SK-N-MC (cell line): ENCODE measurements around the gene DHX16.

ENCODE experiments used
- EZH2 ChIP-seq: fragments of 200-600 bp; sonication (generic); IDR thresholded peaks from one replicate; pipeline ENCODE4 v1.6.1; 2017; ENCODE audit warnings: antibody characterized with exemption
- FOXP2 ChIP-seq: optimal IDR thresholded peaks from 2 replicates; pipeline ENCODE3; 2011; ENCODE audit warnings: mild to moderate bottlenecking, moderate library complexity; ENCODE audit not compliant: insufficient read depth; ENCODE audit errors: extremely low read length, control extremely low read depth
- POLR2AphosphoS5 ChIP-seq: IDR thresholded peaks from 2 replicates; pipeline ENCODE4 v1.6.1; 2012; ENCODE audit warnings: mild to moderate bottlenecking, low read depth, low read length, borderline replicate concordance

- TF ChIP-seq POLR2AphosphoS5 = 0 out of 2 replicates have a peak, but pooled peaks have one; percentile 9
- no peak for TF ChIP-seq EZH2
- TF ChIP-seq FOXP2 = no peak
Observed at GRCh38 chr6:30651143-30651542, 21.7 kb downstream of the DHX16 start.
